ENCODE data around the gene EYS. TPM values are rescaled to one million over a fixed set of nuclear protein-coding genes. Genes with fewer than 3 reads are reported as not detected.
"Not testable (repeated sequence)": the region's sequence is repeated elsewhere in the genome, so short reads cannot be mapped to it uniquely, and the experiment has no call there.

Gene EYS
- total and polyA plus RNA-seq, 4 donors: not detected

DNA sequence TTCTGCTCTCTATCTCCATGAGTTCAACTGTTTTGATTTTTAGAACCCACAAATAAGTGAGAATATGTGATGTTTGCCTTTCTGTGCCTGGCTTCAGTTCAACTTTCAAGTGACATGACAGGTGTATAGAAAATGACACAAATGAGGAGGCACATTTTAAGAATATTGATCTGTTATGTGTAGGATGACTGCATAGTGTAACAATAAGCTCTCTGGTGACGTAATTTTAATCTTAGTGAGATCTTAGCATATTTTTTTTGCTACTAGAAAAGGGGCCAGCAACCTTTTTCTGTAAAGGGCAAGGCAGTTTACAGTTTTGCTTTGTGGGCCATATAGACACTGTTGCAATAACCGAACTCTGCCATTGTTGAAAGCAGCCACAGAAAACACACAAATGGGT lies 1941.2 kb downstream of the EYS start:
- Histone ChIP-seq H3K27ac (ENCODE audit: low read depth in 1 of 2, low read length in 2 of 2) (no peak overlapping the region), H3K27me3 (ENCODE audit: control insufficient read depth in 1 of 2, insufficient read depth in 2 of 2, low read length in 1 of 2) (no peaks in the 10 kb centered on the region), H3K4me3 (ENCODE audit: low read length in 2 of 2) (no peak overlapping the region), H3K4me1 (ENCODE audit: control insufficient read depth in 1 of 2, insufficient read depth in 2 of 2, low read length in 2 of 2) (no peaks in the 10 kb centered on the region), H3K36me3 (ENCODE audit: control insufficient read depth in 1 of 2, insufficient read depth in 2 of 2, low read length in 1 of 2) (no peaks in the 10 kb centered on the region), H3K9me3 (ENCODE audit: control insufficient read depth, low read length) (no peaks in the 10 kb centered on the region)
- DNase-seq: no peak
- intact Hi-C loops (cut with DNase I): loop anchor here (2.0 to 10.0 kb wide), 3 partner anchors 167 to 415 kb away; no protein-coding TSS in a partner anchor
- ATAC-seq (ENCODE audit: low FRiP score): no peak
- WGBS, 2 donors: 64 to 70% methylated on average over 2 of the region's 2 CpGs

GRCh38 chr6:63764318-63764916 lies 1942.6 kb downstream of the EYS start:
- intact Hi-C loops (cut with DNase I): loop anchor here (2.0 to 10.0 kb wide), 3 partner anchors 167 to 414 kb away; no protein-coding TSS in a partner anchor
- ATAC-seq (ENCODE audit: low FRiP score) (no peak), DNase-seq (no peak)
- no peaks in the 10 kb centered on the region for H3K4me1 ChIP-seq (ENCODE audit: control insufficient read depth in 1 of 2, insufficient read depth in 2 of 2, low read length in 2 of 2)
- H3K36me3 ChIP-seq (ENCODE audit: control insufficient read depth in 1 of 2, insufficient read depth in 2 of 2, low read length in 1 of 2): no peaks in the 10 kb centered on the region
- no peaks in the 10 kb centered on the region for H3K27me3 ChIP-seq (ENCODE audit: control insufficient read depth in 1 of 2, insufficient read depth in 2 of 2, low read length in 1 of 2)
- no peak overlapping the region for H3K4me3 ChIP-seq (ENCODE audit: low read length in 2 of 2)
- H3K9me3 ChIP-seq (ENCODE audit: control insufficient read depth, low read length): no peaks in the 10 kb centered on the region
- 23 to 24% methylated on average over 4 of the region's 4 CpGs for WGBS, 2 donors
- H3K27ac ChIP-seq (ENCODE audit: low read depth in 1 of 2, low read length in 2 of 2): no peak overlapping the region

DNA sequence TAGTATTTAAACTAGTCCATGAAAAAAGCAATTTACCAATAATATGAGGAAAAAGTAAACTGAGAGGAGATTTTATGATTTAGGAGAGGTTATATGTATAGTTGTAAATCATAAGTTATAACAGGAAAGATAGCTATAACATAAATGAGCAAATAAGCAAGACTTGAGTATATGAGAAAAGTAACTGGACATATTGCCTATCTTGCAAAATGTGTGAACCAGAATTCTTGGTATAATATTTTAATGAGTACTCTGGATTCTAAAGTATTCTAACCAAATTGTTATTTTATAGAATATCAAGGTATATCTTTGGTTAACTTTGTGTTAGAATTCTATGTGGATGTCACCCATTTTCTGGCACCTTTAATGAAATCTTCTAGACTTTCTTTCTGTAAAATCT lies 1946.8 kb downstream of the EYS start:
- Histone ChIP-seq H3K9me3 (ENCODE audit: control insufficient read depth, low read length) (no peaks in the 10 kb centered on the region), H3K27ac (ENCODE audit: low read depth in 1 of 2, low read length in 2 of 2) (no peak overlapping the region), H3K4me3 (ENCODE audit: low read length in 2 of 2) (no peak overlapping the region), H3K36me3 (ENCODE audit: control insufficient read depth in 1 of 2, insufficient read depth in 2 of 2, low read length in 1 of 2) (no peaks in the 10 kb centered on the region), H3K4me1 (ENCODE audit: control insufficient read depth in 1 of 2, insufficient read depth in 2 of 2, low read length in 2 of 2) (no peaks in the 10 kb centered on the region), H3K27me3 (ENCODE audit: control insufficient read depth in 1 of 2, insufficient read depth in 2 of 2, low read length in 1 of 2) (no peaks in the 10 kb centered on the region)
- DNase-seq (no peak), ATAC-seq (ENCODE audit: low FRiP score) (no peak)
- intact Hi-C loops (cut with DNase I): loop anchor here (5.0 to 10.0 kb wide), 2 partner anchors 163 to 405 kb away; no protein-coding TSS in a partner anchor

- Histone ChIP-seq H3K36me3 (ENCODE audit: control insufficient read depth in 1 of 2, insufficient read depth in 2 of 2, low read length in 1 of 2) (no peaks in the 10 kb centered on the region), H3K9me3 (ENCODE audit: control insufficient read depth, low read length) (no peaks in the 10 kb centered on the region), H3K4me3 (ENCODE audit: low read length in 2 of 2) (no peak overlapping the region), H3K27ac (ENCODE audit: low read depth in 1 of 2, low read length in 2 of 2) (no peak overlapping the region), H3K27me3 (ENCODE audit: control insufficient read depth in 1 of 2, insufficient read depth in 2 of 2, low read length in 1 of 2) (no peaks in the 10 kb centered on the region), H3K4me1 (ENCODE audit: control insufficient read depth in 1 of 2, insufficient read depth in 2 of 2, low read length in 2 of 2) (no peaks in the 10 kb centered on the region)
- ATAC-seq (ENCODE audit: low FRiP score) (no peak), DNase-seq (no peak)
- intact Hi-C loops (cut with DNase I): loop anchor here (5.0 to 10.0 kb wide), 2 partner anchors 162 to 405 kb away; no protein-coding TSS in a partner anchor
Measured at GRCh38 chr6:63759605-63760105, 1947.4 kb downstream of the EYS start.

DNA sequence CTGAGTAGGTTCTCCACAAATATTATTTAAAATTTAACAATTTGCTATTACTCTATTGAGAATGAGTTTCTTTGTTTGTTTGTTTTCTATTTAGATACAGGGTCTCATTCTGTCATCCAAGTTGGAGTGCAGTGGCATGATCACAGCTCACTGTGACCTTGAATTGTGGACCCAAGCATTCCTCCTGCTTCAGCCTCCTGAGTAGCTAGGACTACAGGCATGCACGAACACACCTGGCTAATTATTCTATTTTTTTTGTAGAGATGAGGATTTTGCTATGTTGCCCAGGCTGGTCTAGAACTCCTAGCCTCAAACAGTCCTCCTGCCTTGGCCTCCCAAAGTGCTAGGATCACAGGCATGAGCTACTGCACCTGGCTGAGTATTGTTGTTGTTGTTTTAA lies 1949.2 kb downstream of the EYS start:
- intact Hi-C loops (cut with DNase I): no loop called here
- H3K4me1 ChIP-seq (ENCODE audit: control insufficient read depth in 1 of 2, insufficient read depth in 2 of 2, low read length in 2 of 2): no peaks in the 10 kb centered on the region
- H3K4me3 ChIP-seq (ENCODE audit: low read length in 2 of 2): no peak overlapping the region
- DNase-seq (no peak), ATAC-seq (ENCODE audit: low FRiP score) (no peak)
- no peaks in the 10 kb centered on the region for H3K9me3 ChIP-seq (ENCODE audit: control insufficient read depth, low read length)
- H3K27me3 ChIP-seq (ENCODE audit: control insufficient read depth in 1 of 2, insufficient read depth in 2 of 2, low read length in 1 of 2): no peaks in the 10 kb centered on the region
- no peak overlapping the region for H3K27ac ChIP-seq (ENCODE audit: low read depth in 1 of 2, low read length in 2 of 2)
- WGBS, 2 donors: 83 to 88% methylated on average over 1 of the region's 1 CpG
- no peaks in the 10 kb centered on the region for H3K36me3 ChIP-seq (ENCODE audit: control insufficient read depth in 1 of 2, insufficient read depth in 2 of 2, low read length in 1 of 2)

- intact Hi-C loops (cut with DNase I); H3K4me3 ChIP-seq (ENCODE audit: low read length in 2 of 2); ATAC-seq (ENCODE audit: low FRiP score); H3K27ac ChIP-seq (ENCODE audit: low read depth in 1 of 2, low read length in 2 of 2); H3K27me3 ChIP-seq (ENCODE audit: control insufficient read depth in 1 of 2, insufficient read depth in 2 of 2, low read length in 1 of 2); H3K4me1 ChIP-seq (ENCODE audit: control insufficient read depth in 1 of 2, insufficient read depth in 2 of 2, low read length in 2 of 2); H3K36me3 ChIP-seq (ENCODE audit: control insufficient read depth in 1 of 2, insufficient read depth in 2 of 2, low read length in 1 of 2); DNase-seq; H3K9me3 ChIP-seq (ENCODE audit: control insufficient read depth, low read length): not testable (repeated sequence)
Measured at GRCh38 chr6:63757275-63757674, 1949.8 kb downstream of the EYS start.

DNA sequence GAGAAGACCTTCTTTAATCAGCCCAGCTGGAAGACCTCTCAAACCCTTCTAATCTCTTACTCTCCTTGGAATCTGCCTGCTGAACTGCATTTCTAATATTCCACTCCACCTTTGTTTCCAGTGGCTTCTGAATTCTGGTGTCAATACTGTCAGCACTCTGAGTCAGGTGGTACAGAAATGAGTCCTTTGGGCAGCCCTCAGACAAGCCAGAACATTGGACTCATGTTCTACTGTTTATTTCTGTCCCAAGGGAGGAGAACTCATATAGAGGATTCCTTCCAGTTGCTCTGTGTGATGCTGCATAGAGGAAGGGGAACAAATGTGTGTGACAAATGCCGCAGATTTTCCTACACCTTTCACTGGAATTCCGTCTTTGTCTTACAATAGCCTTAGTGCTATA lies 1956.6 kb downstream of the EYS start:
- no peaks in the 10 kb centered on the region for H3K36me3 ChIP-seq (ENCODE audit: control insufficient read depth in 1 of 2, insufficient read depth in 2 of 2, low read length in 1 of 2)
- no peak for DNase-seq
- no peaks in the 10 kb centered on the region for H3K4me1 ChIP-seq (ENCODE audit: control insufficient read depth in 1 of 2, insufficient read depth in 2 of 2, low read length in 2 of 2)
- H3K27ac ChIP-seq (ENCODE audit: low read depth in 1 of 2, low read length in 2 of 2): no peak overlapping the region
- H3K4me3 ChIP-seq (ENCODE audit: low read length in 2 of 2): no peak overlapping the region
- no peak for ATAC-seq (ENCODE audit: low FRiP score)
- intact Hi-C loops (cut with DNase I): no loop called here
- 88 to 90% methylated on average over 2 of the region's 2 CpGs for WGBS, 2 donors
- no peaks in the 10 kb centered on the region for H3K27me3 ChIP-seq (ENCODE audit: control insufficient read depth in 1 of 2, insufficient read depth in 2 of 2, low read length in 1 of 2)
- no peaks in the 10 kb centered on the region for H3K9me3 ChIP-seq (ENCODE audit: control insufficient read depth, low read length)

- ATAC-seq (ENCODE audit: low FRiP score) (no peak), DNase-seq (no peak)
- H3K9me3 ChIP-seq (ENCODE audit: control insufficient read depth, low read length): no peaks in the 10 kb centered on the region
- peaks cover 0 to 2% of the 10 kb centered on the region in 2 donors for H3K4me1 ChIP-seq (ENCODE audit: control insufficient read depth in 1 of 2, insufficient read depth in 2 of 2, low read length in 2 of 2)
- H3K36me3 ChIP-seq (ENCODE audit: control insufficient read depth in 1 of 2, insufficient read depth in 2 of 2, low read length in 1 of 2): no peaks in the 10 kb centered on the region
- intact Hi-C loops (cut with DNase I): no loop called here
- no peaks in the 10 kb centered on the region for H3K27me3 ChIP-seq (ENCODE audit: control insufficient read depth in 1 of 2, insufficient read depth in 2 of 2, low read length in 1 of 2)
- H3K4me3 ChIP-seq (ENCODE audit: low read length in 2 of 2): no peak overlapping the region
- no peak overlapping the region for H3K27ac ChIP-seq (ENCODE audit: low read depth in 1 of 2, low read length in 2 of 2)
Measured at GRCh38 chr6:63745784-63746183, 1961.2 kb downstream of the EYS start.

- WGBS, 2 donors: 77 to 88% methylated on average over 4 of the region's 4 CpGs
- intact Hi-C loops (cut with DNase I): no loop called here
- no peak overlapping the region for H3K27ac ChIP-seq (ENCODE audit: low read depth in 1 of 2, low read length in 2 of 2)
- H3K4me3 ChIP-seq (ENCODE audit: low read length in 2 of 2): no peak overlapping the region
- no peaks in the 10 kb centered on the region for H3K36me3 ChIP-seq (ENCODE audit: control insufficient read depth in 1 of 2, insufficient read depth in 2 of 2, low read length in 1 of 2)
- H3K9me3 ChIP-seq (ENCODE audit: control insufficient read depth, low read length): no peaks in the 10 kb centered on the region
- H3K27me3 ChIP-seq (ENCODE audit: control insufficient read depth in 1 of 2, insufficient read depth in 2 of 2, low read length in 1 of 2): no peaks in the 10 kb centered on the region
- H3K4me1 ChIP-seq (ENCODE audit: control insufficient read depth in 1 of 2, insufficient read depth in 2 of 2, low read length in 2 of 2): peaks cover 0 to 2% of the 10 kb centered on the region in 2 donors
- ATAC-seq (ENCODE audit: low FRiP score): no peak
- DNase-seq: no peak
Measured at GRCh38 chr6:63744810-63745209, 1962.2 kb downstream of the EYS start.
